T-helper 2 cell (primary cell): ENCODE measurements around the gene LSM12.
A peak's percentile ranks its signal among the peaks of the same experiment; 100 is the strongest.
"Not testable (repeated sequence)": the region's sequence is repeated elsewhere in the genome, so short reads cannot be mapped to it uniquely, and the experiment has no call there.

Experiments
- DNase-seq, 5 experiments: peaks; one replicate each; pipeline versions ENCODE4 v3.0.0 to v3.0.0-alpha.2; 2012 to 2022

LSM12 gene

DNA sequence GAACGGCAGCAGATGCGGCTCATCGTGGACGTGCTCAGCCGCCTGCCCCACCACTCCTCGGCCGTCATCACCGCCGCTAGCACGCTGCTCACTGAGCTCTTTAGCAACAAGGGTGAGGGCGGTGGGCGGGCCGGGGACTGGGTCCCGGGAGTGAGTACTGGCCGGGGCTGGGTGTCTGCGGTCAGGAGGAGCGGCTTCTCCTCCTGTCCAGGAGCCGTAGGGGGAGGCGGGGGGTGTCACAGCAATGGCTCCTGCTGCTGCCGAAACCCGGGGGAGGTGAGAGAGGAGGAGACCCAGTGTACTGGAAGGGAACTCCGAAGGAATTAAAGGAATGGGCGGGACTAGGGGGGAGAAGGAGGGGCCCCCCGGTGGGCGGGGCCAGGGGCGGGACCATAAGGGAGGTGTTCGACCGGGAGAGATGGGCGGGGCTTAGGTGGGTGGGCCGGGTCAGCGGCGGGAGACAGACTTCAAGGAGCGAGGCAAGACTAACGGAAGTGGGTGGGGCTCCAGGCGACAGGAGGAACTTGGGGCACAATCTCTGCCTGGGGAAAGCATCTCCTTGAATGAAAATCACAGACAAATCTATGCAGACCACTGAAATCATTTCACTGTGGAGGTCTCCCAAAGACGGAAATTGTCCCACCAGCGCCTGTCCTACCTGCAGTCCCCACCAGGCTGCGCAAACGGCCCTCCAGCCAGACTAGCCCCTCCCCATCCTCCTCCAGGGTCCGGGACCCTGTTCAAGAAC, 59.7 kb downstream of the LSM12 start:
- DNase-seq: peak; percentile 86 to 99 (median 98)

DNA sequence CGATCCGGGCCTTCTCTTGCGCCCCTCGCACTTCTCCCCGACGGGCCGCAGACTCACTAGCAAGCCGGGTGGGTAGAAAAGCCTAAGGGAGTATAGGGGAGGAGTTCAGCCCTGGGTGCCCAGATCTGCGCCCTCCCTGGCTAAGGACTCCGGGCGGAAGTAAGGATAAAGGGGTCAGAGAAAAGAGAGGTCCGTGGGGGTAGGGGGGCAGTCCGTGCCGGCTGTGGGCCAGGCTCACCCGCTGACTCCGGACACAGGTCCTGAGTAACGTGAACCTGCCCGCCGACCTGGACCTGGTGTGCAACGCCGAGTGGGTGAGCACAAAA, 60.2 kb downstream of the LSM12 start:
- DNase-seq: peak in 1 of 5 experiments; percentile 29

DNA sequence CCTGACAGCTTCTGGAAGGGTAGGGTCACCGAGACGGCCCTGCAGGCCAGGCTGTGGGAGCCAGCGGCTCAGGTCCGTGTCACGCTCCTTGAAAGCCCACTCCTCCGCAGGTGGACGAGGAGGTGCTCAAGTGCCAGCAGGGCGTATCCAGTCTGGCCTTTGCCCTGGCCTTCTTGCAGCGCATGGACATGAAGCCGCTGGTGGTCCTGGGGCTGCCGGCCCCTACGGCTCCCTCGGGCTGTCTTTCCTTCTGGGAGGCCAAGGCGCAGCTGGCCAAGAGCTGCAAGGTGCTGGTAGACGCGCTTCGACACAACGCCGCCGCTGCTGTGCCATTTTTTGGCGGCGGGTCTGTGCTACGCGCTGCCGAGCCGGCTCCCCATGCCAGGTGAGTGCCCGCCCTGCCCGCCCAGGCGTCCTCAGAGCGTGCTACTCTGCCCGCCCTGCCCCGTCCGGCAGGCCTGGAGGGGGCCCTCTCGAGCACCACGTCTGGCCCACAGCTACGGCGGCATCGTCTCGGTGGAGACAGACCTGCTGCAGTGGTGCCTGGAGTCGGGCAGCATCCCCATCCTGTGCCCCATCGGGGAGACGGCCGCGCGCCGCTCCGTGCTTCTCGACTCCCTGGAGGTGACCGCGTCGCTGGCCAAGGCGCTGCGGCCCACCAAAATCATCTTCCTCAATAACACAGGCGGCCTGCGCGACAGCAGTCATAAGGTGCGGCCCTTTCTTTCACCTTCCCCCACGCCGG, 60.8 kb downstream of the LSM12 start:
- peak in 3 of 5 experiments; percentile 22 to 57 (median 29) for DNase-seq

DNA sequence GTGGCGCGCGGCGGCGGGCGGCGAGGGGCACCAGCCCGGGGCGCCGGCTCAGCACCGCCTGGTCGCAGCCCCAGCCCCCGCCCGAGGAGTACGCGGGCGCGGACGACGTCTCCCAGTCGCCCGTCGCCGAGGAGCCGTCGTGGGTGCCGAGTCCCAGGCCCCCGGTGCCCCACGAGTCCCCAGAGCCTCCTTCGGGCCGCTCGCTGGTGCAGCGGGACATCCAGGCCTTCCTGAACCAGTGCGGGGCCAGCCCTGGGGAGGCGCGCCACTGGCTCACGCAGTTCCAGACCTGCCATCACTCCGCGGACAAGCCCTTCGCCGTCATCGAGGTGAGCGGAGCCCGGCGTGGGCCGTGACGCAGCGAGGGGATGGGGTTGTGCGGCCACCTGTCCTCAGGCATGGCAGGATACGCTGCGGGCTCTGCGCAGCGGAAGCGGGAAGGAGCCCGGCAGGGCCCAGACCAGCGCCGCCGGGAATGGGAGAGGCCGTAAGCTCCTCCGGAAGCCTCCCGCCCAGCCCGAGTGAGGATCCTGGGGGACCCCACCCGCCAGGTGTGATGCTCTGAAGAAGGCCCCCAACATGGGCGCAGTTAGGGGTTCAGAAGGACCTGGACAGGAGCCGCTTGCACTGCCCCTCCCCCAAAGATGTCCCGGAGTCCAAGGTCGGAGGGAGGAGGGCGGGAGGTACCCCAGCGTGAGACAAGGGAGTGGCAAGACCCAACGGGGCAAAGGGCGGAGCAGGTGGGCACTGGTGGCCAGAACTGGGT, 61.5 kb downstream of the LSM12 start:
- DNase-seq: no peak

DNA sequence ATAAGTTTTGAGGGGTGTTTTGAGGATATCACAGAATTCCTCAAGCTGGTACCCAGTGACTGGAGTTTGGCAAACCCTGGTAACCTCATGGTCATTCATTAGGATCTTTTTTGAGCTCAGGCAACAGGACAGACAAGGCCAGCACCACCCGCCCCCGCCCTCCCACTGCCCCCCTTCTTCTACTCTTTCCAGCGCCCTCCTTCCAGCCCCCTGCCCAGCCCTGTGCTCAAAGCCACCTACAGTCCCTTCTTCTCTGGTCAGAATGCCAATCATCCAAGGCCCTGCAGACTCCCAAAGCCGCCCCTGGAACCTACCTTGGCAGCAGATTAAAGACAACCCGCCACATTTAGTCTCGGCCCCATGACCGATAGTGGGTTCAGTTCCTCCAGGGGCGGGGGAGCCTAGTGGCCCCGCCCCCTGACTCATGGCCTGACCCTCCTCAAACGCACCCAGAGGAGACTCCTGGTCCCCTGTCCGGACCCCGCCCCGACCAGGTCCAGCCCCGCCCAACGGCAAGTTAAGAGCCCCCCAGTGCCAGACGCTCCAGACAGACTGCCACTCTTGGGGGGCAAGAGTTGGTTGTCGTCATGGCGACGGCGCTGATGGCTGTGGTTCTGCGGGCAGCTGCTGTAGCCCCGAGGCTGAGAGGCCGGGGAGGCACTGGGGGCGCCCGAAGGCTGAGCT, 62.3 kb downstream of the LSM12 start, which contains the start of gene NAGS:
TSS of gene NAGS (plus strand) at position 546 of the 684 bp plus-strand sequence. CDS start at position 588, 42 bp downstream.
- DNase-seq: peak in 1 of 5 experiments; percentile 35

DNA sequence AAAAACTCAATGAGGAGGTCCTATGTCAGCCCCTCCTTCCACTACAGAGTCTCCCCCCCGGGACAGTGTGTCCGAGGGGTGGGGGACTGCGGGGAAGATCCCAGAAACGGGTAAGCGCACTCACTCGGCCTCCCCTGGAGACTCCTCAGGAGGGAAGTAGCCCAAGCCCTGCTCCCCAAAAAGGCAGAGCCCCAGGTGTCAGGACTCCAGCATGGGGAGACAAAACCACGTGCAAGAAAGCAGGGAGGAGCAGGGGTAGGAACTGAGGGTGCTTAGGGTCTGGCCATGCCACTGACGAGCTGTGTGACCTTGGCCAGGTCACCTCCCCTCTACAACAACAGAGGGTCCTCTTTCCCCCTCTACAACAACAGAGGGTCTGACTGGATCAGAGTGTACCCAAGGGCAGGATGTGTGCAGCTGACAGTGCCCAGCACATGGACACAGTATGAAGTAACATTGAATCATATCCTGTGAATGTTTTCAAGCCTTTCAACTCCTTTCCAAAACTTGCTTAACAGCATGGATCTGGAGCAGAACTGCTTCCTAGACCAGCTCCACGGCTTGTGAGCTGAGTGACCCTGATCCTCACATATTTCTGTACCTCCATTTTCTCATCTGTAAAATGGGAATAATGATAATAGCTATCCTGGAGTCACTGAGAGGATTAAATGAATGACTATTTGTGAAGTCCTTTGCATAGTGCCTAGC, 64.2 kb downstream of the LSM12 start:
- DNase-seq: no peak

DNA sequence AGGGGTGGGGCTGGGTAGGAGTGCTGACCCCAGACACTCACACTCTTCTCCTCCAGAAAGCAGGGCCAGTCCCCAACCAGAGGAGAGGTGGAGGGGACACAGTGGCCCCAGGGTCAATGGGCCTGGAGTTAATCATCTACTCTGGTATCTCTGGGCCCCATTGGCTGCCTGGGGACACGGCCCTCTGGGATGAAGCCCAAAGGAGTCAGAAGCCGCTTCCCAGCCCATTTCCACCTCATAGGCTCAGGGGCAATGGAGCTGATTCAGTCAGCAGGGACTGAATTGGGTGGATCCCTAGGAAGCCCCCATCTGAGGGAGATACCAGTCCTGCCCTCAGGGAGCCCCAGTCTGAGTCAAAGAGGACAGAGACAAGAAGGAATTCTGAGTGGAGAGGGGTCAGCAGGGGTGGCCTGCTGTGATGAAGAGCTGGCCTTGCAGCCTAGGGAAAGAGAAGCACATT, 65.0 kb downstream of the LSM12 start:
- DNase-seq: no peak

DNA sequence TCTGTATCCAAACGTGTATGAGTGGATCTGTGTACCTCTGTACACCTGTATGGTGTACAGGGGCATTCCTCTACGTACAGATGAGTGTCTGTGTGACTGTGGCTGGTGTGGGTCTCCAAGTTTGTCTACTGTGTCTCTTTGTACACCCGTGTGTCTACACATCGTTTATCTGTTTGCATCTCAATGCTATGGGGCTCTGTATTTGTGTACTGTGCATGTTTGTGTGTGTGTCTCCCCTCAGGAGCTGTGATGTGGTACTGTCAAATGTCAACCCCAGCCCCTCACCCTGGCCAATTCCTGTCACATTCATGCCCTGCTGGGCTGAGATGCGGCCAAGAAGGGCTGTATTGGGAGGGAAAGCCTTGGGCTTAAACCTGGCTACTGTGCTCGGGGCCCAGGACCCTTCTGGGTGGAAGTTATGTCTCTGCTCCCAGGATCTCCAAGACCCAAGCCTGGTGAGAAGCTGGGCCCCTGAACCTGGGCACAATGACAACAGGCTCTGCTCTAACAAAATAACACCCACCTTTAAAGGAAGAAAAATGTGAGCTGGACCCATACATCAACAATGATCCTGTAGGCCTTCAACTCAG, 65.5 kb downstream of the LSM12 start:
- no peak for DNase-seq

DNA sequence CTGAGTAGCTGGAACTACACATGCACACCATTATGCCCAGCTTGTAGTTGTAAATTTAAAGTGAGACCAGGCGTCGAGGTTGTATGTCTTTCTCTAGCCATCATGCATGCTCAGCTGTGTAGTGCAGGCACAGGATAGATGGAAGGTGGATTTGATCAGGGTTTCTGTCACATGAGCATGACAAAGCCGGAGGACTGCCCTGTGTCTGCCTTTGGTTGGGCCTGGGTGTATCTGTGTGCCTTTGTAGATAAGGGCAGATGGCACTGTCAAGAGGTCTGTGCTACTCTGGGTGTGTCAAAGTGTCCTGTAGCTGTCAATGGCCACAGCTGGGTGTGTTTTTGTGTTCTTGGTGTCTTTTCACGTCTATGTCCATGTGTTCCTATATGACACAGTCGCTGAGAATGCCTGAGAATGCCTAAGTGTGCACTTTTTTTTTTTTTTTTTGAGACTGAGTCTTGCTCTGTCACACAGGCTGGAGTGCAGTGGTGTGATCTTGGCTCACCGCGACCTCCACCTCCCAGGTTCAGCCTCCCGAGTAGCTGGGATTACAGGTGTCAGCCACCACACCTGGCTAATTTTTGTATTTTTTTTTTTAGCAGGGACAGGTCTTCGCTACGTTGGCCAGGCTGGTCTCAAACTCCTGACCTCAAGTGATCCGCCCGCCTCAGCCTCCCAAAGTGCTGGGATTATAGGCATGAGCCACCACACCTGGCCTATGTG, 66.2 kb downstream of the LSM12 start:
- DNase-seq: no peak

DNA sequence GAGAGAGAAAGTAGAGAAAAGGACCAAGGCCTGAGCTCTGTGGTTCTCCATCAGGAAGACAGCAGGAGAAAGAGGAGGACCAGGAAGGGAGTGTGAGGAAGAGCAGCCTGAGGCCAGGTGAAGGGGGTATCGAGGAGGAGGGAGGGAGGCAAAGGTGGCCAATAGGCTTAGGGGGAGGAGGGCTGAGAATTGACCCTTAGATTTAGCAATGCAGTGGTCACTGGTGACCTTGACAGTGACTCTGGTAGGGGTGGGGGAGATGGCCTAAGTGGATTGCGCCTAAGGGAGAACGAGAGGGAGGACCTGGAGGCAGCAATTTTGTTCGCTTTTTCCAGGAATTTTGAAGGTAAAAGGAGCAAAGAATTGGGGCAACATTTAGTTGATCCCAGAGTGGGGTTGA, 67.4 kb downstream of the LSM12 start:
- no peak for DNase-seq

DNA sequence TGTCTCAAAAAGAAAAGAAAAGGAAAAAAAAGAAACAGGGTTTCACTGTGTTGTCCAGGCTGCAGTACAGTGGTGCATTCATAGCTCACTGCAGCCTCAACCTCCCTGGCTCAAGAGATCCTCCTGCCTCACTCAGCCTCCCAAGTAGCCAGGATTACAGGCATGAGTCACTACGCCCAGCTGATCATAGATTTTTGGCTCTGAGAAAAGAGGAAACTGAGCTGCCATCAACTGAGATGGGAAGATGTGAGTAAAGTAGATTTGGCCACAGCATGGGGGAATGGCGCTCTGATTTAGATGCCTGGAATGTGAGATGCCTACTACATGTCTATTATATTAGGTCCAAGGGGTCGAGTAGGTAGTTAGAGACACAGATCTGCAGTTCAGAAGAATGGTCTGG, 67.9 kb downstream of the LSM12 start:
- no peak for DNase-seq

DNA sequence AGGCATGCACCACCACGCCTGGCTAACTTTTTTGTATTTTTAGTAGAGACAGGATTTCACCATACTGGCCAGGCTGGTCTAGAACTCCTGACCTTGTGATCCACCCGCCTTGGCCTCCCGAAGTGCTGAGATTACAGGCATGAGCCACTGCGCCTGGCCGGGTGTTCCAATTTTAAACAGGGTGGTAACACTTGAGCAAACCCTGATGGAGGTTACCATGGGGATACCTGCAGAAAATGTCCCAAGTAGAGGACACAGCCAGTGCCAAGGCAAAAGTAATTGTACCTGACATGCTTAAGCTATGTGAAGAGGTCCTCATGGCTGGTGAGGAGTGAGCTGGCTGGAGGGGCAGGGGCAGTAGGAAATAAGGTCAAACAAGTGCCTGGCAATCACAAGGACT, 69.3 kb downstream of the LSM12 start:
- DNase-seq: not testable (repeated sequence)

DNA sequence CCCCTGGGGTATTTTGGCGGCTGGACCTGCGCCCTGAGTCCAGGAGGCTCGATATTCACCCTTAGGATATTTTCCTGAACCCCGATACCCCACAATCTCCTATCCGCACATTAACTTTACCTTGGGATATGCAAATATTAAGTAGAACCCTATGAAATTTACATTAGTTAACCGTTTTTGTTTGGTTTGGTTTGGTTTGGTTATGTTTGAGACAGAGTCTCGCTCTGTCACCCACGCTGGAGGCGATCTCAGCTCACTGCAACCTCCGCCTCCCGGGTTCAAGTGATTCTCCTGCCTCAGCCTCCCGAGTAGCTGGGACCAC, 71.4 kb downstream of the LSM12 start:
- DNase-seq: no peak

DNA sequence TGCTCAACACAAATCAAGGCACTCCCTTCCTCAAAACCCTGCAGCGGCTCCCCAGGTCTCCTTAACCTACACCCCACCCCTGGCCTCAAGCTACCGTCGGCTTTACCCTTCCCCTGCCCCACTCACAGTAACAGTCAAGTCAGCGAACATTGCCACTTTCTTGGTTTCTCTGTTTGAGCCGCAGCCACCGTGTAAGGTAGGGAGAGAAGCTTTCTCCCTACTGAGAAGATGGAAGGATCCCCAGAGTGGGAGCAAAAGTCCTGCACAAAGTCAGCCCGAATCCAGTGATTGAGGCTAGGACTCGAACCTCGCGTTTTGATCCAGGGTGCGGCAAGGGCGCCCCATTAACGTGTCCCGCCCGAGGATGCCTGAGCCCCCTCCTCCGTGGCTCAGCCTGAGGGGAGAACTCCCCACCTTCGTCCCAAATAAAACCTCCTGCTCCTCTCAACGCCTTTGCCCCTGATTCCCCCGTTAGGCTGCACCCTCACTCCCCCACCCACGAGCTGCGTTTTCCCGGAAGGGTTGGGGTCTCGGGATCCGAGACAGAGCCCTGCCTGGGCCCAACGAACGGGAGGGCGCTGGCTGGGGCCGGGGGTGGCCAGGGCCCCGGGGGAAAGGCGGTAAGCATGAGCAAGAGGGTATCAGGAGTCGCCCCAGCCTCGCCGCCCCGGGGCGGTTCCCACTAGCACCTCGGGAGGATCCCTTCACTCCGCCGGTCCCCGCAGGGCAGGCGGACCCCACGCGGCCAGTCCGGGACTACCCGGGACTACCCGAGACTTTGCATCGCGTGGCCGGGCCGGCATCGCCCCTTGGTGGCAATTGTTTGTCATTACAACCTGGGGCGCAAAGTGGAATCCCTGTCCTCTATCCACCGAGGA, 72.0 kb downstream of the LSM12 start:
- peak; percentile 35 to 62 (median 43) for DNase-seq

DNA sequence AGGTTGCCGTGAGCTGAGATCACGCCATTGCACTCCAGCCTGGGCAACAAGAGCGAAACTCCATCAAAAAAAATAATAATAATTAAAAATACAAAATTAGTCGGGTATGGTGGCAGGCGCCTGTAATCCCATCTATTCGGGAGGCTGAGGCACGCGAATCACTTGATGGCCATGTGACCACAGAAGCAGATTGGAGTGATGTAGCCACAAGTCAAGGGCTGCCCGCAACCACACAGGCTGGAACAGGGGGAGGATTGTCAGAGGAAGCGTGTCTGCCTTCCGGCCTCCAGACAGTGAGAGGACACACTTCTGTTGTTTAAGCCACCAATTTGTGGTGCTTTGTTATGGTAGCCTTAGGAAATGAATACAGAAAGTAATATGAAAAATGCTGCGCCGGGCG, 73.8 kb downstream of the LSM12 start:
- no peak for DNase-seq

DNA sequence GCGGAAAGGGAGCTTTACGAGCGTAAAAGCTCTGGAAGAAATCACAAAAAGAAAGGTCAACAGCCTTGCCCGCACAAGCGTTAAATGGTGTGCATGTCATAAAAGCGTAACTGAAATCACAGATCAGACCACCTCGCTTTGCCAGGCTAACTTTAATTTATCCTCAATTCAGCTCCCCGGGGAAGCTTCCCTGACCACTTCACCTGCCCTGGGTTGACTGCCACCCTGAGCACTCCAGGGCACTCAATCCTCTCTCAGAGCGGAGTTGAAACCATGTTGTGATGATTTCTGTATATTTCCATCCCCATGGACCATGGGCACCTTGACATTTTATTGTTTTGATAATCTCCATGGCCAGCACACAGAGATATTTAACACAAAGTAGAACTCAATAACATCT, 78.2 kb downstream of the LSM12 start:
- no peak for DNase-seq

DNA sequence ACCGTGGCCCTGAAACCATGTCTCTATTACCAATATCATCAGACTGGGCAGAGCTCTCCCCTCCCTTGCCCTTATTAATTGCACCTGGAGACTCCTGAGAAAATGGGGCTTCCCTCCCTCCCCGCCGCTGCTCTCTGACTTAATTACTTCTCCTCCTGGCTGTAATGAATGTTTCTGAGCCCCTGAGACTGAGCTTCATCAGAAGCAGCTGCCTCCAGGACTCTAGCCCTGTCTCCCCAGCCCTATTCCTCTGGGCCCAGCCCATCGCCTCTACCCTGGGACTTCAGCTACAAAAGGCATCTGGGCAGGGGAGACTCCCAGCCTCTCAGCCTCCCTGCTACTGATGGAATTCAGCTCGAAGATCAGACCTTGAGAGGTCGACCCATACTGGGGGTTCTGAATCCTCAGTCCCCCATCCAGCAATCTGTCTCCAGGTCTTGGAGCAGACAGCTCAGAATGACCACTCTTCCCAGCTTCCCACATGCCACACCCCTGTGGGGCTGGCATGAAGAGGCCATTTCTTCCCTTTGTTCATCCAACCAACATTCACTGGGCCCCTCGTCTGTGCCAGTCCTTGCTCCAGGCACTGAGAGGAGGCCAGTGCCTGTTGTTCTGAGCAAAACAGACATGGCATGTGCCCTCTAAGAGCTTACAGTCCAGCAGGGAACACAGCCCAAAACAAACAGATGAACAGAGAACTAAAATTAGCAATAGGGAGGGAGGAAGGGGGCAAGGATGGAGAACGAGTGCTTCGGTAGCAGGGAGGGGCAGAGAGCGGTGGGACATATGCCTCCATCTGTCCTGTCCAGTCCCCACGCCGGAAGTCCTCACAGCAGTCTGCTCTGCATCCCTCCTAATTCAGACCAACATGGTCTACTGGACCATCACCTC, 79.1 kb downstream of the LSM12 start:
- no peak for DNase-seq

DNA sequence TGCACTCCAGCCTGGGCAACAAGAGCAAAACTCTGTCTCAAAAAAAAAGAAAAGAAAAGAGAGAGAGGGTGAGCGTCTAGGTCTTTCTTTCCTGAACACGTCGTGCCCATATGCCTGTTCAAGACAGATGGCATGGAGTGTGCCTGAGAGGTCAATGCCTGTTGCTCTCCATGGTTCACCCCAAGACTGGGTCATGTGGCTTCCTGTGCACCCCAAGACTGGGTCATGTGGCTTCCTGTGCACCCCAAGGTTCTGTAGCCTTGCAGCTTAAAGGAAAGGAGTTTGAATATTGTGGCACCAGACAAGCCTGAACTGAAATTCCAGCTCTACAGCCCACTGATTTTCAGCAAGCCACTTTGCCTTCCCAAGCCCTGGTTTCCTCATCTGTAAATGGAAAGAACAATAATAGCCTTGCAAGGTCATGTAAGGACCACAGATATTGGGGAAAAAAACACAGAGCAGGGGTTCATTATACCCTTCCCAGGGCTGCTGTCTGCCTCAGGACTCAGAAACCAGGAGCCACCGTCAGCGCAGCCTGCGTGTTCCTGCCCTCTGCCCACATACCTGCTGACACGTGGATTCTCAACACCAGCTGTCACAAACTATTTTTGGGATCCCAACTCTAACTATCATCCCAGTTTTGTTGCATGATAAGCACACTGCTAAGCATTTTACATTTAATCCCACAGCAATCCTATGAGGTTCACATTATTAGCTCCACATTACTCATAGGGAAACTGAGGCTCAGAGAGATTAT, 80.1 kb downstream of the LSM12 start:
- DNase-seq: no peak
